ENCODE measurements around the gene CLMP.

The CLMP gene

DNA sequence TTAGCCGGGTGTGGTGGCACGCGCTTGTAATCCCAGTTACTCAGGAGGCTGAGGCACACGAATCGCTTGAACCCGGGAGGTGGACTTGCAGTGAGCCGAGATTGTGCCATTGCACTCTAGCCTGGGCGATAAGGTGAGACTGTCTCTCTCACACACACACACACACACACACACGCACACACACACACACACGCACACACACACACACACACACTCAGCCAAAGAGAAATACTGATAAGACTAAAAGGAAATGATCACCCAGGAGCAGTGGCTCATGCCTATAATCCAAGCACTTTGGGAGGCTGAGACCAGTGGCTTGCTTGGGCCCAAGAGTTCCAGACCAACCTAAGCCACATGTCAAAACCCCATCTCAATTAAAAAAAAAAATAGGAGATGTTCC, 153.9 kb downstream of the CLMP start:
- Histone ChIP-seq H3K9ac (no peak overlapping the region), H3K4me1 (no peaks in the 10 kb centered on the region), H3K27me3 (no peaks in the 10 kb centered on the region), H4K20me1 (no peaks in the 10 kb centered on the region), H3K4me2 (no peak overlapping the region), H3K36me3 (no peaks in the 10 kb centered on the region), H3K9me3 (no peaks in the 10 kb centered on the region), H3K27ac (no peak overlapping the region), H3K4me3 (no peak overlapping the region)
- no peak for TF ChIP-seq Cebpa-rat (IDR thresholded peaks at IDR 0.05)

DNA sequence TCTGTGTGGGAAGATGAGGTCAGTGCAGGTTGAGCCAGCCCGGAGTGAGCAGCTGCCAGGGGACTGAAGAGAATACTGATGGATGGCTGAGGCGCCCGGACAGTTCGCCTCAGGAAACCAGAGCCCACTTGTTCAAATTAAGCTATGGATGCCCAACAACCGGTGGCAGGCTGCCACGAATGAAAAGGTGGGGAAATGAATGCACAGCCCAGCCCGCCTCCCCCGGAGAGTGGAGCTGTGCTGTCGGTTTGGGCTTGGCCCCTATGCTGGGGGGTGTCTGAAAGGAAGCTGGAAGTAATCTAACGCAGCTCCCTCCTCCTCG, 155.0 kb downstream of the CLMP start:
- H3K9ac ChIP-seq, result no peak overlapping the region
- no peaks in the 10 kb centered on the region for H3K36me3 ChIP-seq
- H4K20me1 ChIP-seq, result no peaks in the 10 kb centered on the region
- H3K4me1 ChIP-seq, result no peaks in the 10 kb centered on the region
- H3K27ac ChIP-seq, result no peak overlapping the region
- H3K4me3 ChIP-seq, result no peak overlapping the region
- H3K9me3 ChIP-seq, result no peaks in the 10 kb centered on the region
- no peak for TF ChIP-seq Cebpa-rat (IDR thresholded peaks at IDR 0.05)
- H3K4me2 ChIP-seq, result no peak overlapping the region
- H3K27me3 ChIP-seq, result no peaks in the 10 kb centered on the region

- Histone ChIP-seq H3K4me3 (no peak overlapping the region), H3K27ac (no peak overlapping the region), H3K9ac (no peak overlapping the region), H3K4me1 (no peaks in the 10 kb centered on the region), H3K36me3 (no peaks in the 10 kb centered on the region), H3K27me3 (no peaks in the 10 kb centered on the region), H3K4me2 (no peak overlapping the region), H4K20me1 (no peaks in the 10 kb centered on the region), H3K9me3 (no peaks in the 10 kb centered on the region)
- TF ChIP-seq Cebpa-rat (IDR thresholded peaks at IDR 0.05), result no peak
These were observed 159.2 kb downstream of the CLMP start for GRCh38 chr11:123035831-123036230.

DNA sequence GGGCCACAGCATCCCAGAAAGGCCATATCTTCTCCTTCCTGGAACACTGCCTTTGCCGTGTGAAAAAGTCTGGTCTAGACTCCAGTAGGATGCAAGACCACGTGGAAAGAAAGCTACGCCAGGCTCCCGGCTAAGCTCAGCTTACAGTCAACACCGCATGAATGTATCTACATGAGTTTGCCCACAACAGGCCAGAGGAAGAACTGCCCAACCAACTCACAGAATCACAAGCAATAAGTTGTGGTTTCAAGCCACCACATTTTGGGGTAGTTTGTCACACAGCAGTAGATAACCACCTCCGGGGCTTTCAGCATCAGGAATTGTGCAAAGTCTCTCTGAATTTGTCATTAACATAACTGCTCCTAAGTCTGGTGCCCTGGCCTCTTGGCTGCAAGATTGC, 160.5 kb downstream of the CLMP start:
- H3K9me3 ChIP-seq, result no peaks in the 10 kb centered on the region
- no peak overlapping the region for H3K4me3 ChIP-seq
- H3K27ac ChIP-seq, result no peak overlapping the region
- H3K36me3 ChIP-seq, result no peaks in the 10 kb centered on the region
- no peak overlapping the region for H3K4me2 ChIP-seq
- H3K27me3 ChIP-seq, result no peaks in the 10 kb centered on the region
- TF ChIP-seq Cebpa-rat (IDR thresholded peaks at IDR 0.05), result no peak
- no peaks in the 10 kb centered on the region for H3K4me1 ChIP-seq
- H3K9ac ChIP-seq, result no peak overlapping the region
- H4K20me1 ChIP-seq, result no peaks in the 10 kb centered on the region

GRCh38 chr11:123033895-123034294, 161.2 kb downstream of the CLMP start:
- no peak overlapping the region for H3K9ac ChIP-seq
- no peaks in the 10 kb centered on the region for H3K4me1 ChIP-seq
- H3K27ac ChIP-seq, result no peak overlapping the region
- H3K27me3 ChIP-seq, result no peaks in the 10 kb centered on the region
- TF ChIP-seq Cebpa-rat (IDR thresholded peaks at IDR 0.05), result no peak
- H3K36me3 ChIP-seq, result no peaks in the 10 kb centered on the region
- no peaks in the 10 kb centered on the region for H4K20me1 ChIP-seq
- H3K9me3 ChIP-seq, result no peaks in the 10 kb centered on the region
- no peak overlapping the region for H3K4me3 ChIP-seq
- no peak overlapping the region for H3K4me2 ChIP-seq

GRCh38 chr11:123030517-123030916, 164.5 kb downstream of the CLMP start:
- no peaks in the 10 kb centered on the region for H3K4me1 ChIP-seq
- no peak overlapping the region for H3K4me2 ChIP-seq
- H3K9me3 ChIP-seq, result no peaks in the 10 kb centered on the region
- no peaks in the 10 kb centered on the region for H3K27me3 ChIP-seq
- no peaks in the 10 kb centered on the region for H4K20me1 ChIP-seq
- no peak overlapping the region for H3K9ac ChIP-seq
- H3K36me3 ChIP-seq, result no peaks in the 10 kb centered on the region
- H3K4me3 ChIP-seq, result no peak overlapping the region
- no peak for TF ChIP-seq Cebpa-rat (IDR thresholded peaks at IDR 0.05)
- no peak overlapping the region for H3K27ac ChIP-seq

- Histone ChIP-seq H3K9ac (no peak overlapping the region), H3K4me1 (peaks cover 33% of the 10 kb centered on the region), H4K20me1 (no peaks in the 10 kb centered on the region), H3K36me3 (no peaks in the 10 kb centered on the region), H3K9me3 (no peaks in the 10 kb centered on the region), H3K4me3 (no peak overlapping the region), H3K27me3 (no peaks in the 10 kb centered on the region), H3K27ac (no peak overlapping the region), H3K4me2 (no peak overlapping the region)
- TF ChIP-seq Cebpa-rat (IDR thresholded peaks at IDR 0.05), result no peak
These were observed 174.1 kb downstream of the CLMP start for GRCh38 chr11:123020968-123021367.

Data from BLaER1 (cell line).